CD14-positive monocyte (primary cell): ENCODE measurements around the gene DYNC2H1. TPM values are rescaled to one million over a fixed set of nuclear protein-coding genes. Genes with fewer than 3 reads are reported as not detected.

Source experiments
- DNase-seq, 3 donors: peaks; one replicate each; pipeline ENCODE4 v3.0.0-alpha.2; 2011 to 2022
- H2AFZ ChIP-seq: 2 replicates; pipeline ENCODE4 v1.6.0; 2012; ENCODE audit warnings: mild to moderate bottlenecking, low read depth, low read length, inconsistent platforms; ENCODE audit not compliant: insufficient read depth, poor library complexity, severe bottlenecking
- H3K27ac ChIP-seq, 2 donors: 1 replicate in 1 of 2; 2 replicates in 1 of 2; pipeline ENCODE4 v1.5.1; 2012 to 2013; ENCODE audit warnings: low read length in 2 of 2, control low read depth in 1 of 2, inconsistent platforms in 1 of 2, low read depth in 1 of 2, mild to moderate bottlenecking in 1 of 2
- H3K27me3 ChIP-seq, 2 donors: one replicate each; pipeline versions ENCODE4 v1.6.0 to v1.6.1; 2011 to 2013; ENCODE audit warnings: low read length in 2 of 2; ENCODE audit not compliant: control insufficient read depth in 2 of 2, insufficient read depth in 2 of 2
- H3K36me3 ChIP-seq, 2 donors: replicated peaks in 1 of 2; 1 replicate in 1 of 2; 2 replicates in 1 of 2; pipeline versions ENCODE4 v1.5.1 to v1.6.1; 2012 to 2013; ENCODE audit warnings: low read length in 2 of 2, control low read depth in 1 of 2, inconsistent platforms in 1 of 2, mild to moderate bottlenecking in 1 of 2; ENCODE audit not compliant: insufficient read depth in 2 of 2, control insufficient read depth in 1 of 2
- H3K4me1 ChIP-seq, 2 donors: 1 replicate in 1 of 2; 2 replicates in 1 of 2; pipeline versions ENCODE4 v1.5.1 to v1.6.1; 2012 to 2013; ENCODE audit warnings: low read length in 2 of 2, control low read depth in 1 of 2, inconsistent platforms in 1 of 2, mild to moderate bottlenecking in 1 of 2, moderate library complexity in 1 of 2; ENCODE audit not compliant: insufficient read depth in 2 of 2, control insufficient read depth in 1 of 2
- H3K4me2 ChIP-seq: replicated peaks from 2 replicates; pipeline ENCODE3; 2012; ENCODE audit warnings: low read length, moderate library complexity, mild to moderate bottlenecking; ENCODE audit not compliant: poor library complexity, severe bottlenecking; ENCODE audit errors: extremely low read depth
- H3K4me3 ChIP-seq, 3 experiments: fragments of 200-600 bp in 1 of 3; sonication (generic) in 1 of 3; replicated peaks in 1 of 3; 1 replicate in 2 of 3; 2 replicates in 1 of 3; pipeline ENCODE4 v1.5.1; 2011 to 2013; ENCODE audit warnings: low read length in 3 of 3, mild to moderate bottlenecking in 3 of 3, control low read depth in 2 of 3, low read depth in 2 of 3, inconsistent platforms in 1 of 3, moderate library complexity in 1 of 3
- H3K79me2 ChIP-seq: 2 replicates; pipeline ENCODE4 v1.6.0; 2012; ENCODE audit warnings: mild to moderate bottlenecking, control low read depth, inconsistent platforms, low read length, moderate library complexity; ENCODE audit not compliant: insufficient read depth
- H3K9ac ChIP-seq: 2 replicates; pipeline ENCODE4 v1.6.0; 2017; ENCODE audit warnings: low read length, mild to moderate bottlenecking; ENCODE audit not compliant: insufficient read depth, poor library complexity, severe bottlenecking
- H3K9me3 ChIP-seq, 2 donors: replicated peaks in 1 of 2; 1 replicate in 1 of 2; 2 replicates in 1 of 2; pipeline versions ENCODE4 v1.5.1 to v1.6.1; 2012 to 2013; ENCODE audit warnings: low read length in 2 of 2, control low read depth in 1 of 2; ENCODE audit not compliant: control insufficient read depth in 1 of 2, insufficient read depth in 1 of 2
- H4K20me1 ChIP-seq: 2 replicates; pipeline ENCODE4 v1.6.0; 2012; ENCODE audit warnings: mild to moderate bottlenecking, low read length, control low read depth, moderate library complexity; ENCODE audit not compliant: insufficient read depth
- H3K27ac Mint-ChIP-seq, 7 donors: one replicate each; pipeline ENCODE4 v1.8.0; 2020; ENCODE audit warnings: mild to moderate bottlenecking in 7 of 7, mixed read lengths in 7 of 7, moderate library complexity in 6 of 7, inconsistent platforms in 2 of 7
- H3K27me3 Mint-ChIP-seq, 3 donors: one replicate each; pipeline ENCODE4 v1.8.0; 2021 to 2022; ENCODE audit warnings: low read depth in 3 of 3, mild to moderate bottlenecking in 3 of 3, mixed read lengths in 3 of 3, moderate library complexity in 3 of 3, inconsistent platforms in 1 of 3
- H3K36me3 Mint-ChIP-seq, 2 donors: one replicate each; pipeline ENCODE4 v1.8.0; 2020; ENCODE audit warnings: mixed read lengths in 2 of 2, inconsistent platforms in 1 of 2, mild to moderate bottlenecking in 1 of 2
- H3K4me1 Mint-ChIP-seq: one replicate; pipeline ENCODE4 v1.8.0; 2020; ENCODE audit warnings: mild to moderate bottlenecking, mixed read lengths
- H3K4me3 Mint-ChIP-seq, 2 donors: one replicate each; pipeline ENCODE4 v1.8.0; 2020; ENCODE audit warnings: mild to moderate bottlenecking in 2 of 2, mixed read lengths in 2 of 2, moderate library complexity in 1 of 2
- H3K9me3 Mint-ChIP-seq, 7 donors: one replicate each; pipeline ENCODE4 v1.8.0; 2020 to 2022; ENCODE audit warnings: mixed read lengths in 7 of 7, mild to moderate bottlenecking in 6 of 7, moderate library complexity in 6 of 7, inconsistent platforms in 2 of 7
- CTCF ChIP-seq: fragments of 200-600 bp; IDR thresholded peaks from one replicate; pipeline ENCODE4 v1.8.0; 2022; ENCODE audit warnings: antibody characterized with exemption, mild to moderate bottlenecking
- WGBS: methylation state at CpG from one replicate; pipeline ENCODE4 v1.1.5; 2013; ENCODE audit warnings: missing lambda C conversion rate; ENCODE audit not compliant: insufficient coverage; 5-methylcytosine and 5-hydroxymethylcytosine counted together
- intact Hi-C, 2 donors: fragments of 100-400 bp; cut with micrococcal nuclease; formaldehyde crosslinking; loops; one replicate each; pipeline versions ENCODE4 v1.15.0 to v1.15.1; 2023
- polyA plus RNA-seq, 3 donors: library from polyadenylated mRNA; depleted of rRNA in 1 of 3; unstranded in 2 of 3; stranded (reverse) in 1 of 3; fragments of 300-500 nt in 2 of 3; fragments of >200 nt in 1 of 3; fragmentation: Illumina TruSeq in 2 of 3; gene quantifications; 1 replicate in 2 of 3; 2 replicates in 1 of 3; pipeline ENCODE4 v1.2.3, GENCODE V29; 2012 to 2021

DYNC2H1 gene
- polyA plus RNA-seq, 3 donors = 0.10 to 1.5 (median 0.36) TPM

DNA sequence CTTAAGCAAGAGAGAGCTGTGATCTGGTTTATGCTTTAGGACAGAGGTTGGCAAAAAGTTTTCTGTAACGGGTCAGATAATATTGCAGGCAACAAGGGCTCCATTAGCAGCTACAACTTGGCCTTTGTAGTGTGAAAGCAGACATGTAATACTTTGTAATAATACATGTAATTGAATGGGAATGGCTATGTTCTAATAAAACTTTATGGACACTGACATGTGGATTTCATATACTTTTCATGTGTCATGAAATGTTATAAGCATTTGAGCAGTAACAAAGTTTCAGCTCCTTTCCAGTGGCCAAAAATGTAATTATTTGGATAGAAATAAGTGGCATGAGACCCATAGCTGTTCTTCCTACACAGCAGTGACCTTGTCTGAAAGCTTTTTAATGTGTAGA, 3.1 kb downstream of the DYNC2H1 start:
- H3K79me2 ChIP-seq = no peaks in the 10 kb centered on the region
- H3K4me3 ChIP-seq = no peak overlapping the region
- intact Hi-C loops = no loop called here
- Mint-ChIP-seq H3K36me3 (no peaks in the 10 kb centered on the region), H3K27me3 (peaks cover 0 to 9% (median 7%) of the 10 kb centered on the region in 3 donors), H3K27ac (no peak overlapping the region), H3K9me3 (no peaks in the 10 kb centered on the region), H3K4me3 (no peak overlapping the region), H3K4me1 (peaks cover 12% of the 10 kb centered on the region)
- H4K20me1 ChIP-seq = no peaks in the 10 kb centered on the region
- H3K9me3 ChIP-seq = no peaks in the 10 kb centered on the region
- peaks cover 16 to 17% of the 10 kb centered on the region in 2 donors for H3K4me1 ChIP-seq
- TF ChIP-seq CTCF = no peak
- no peak overlapping the region for H3K9ac ChIP-seq
- DNase-seq = no peak
- no peaks in the 10 kb centered on the region for H3K27me3 ChIP-seq
- no peak overlapping the region for H2AFZ ChIP-seq
- H3K4me2 ChIP-seq = no peak overlapping the region
- no peaks in the 10 kb centered on the region for H3K36me3 ChIP-seq
- 100% methylated on average over 1 of the region's 1 CpG for WGBS
- no peak overlapping the region for H3K27ac ChIP-seq

- no peak for TF ChIP-seq CTCF
- Mint-ChIP-seq H3K27me3 (peaks cover 0 to 9% (median 5%) of the 10 kb centered on the region in 3 donors), H3K4me1 (peaks cover 4% of the 10 kb centered on the region), H3K27ac (no peak overlapping the region), H3K4me3 (no peak overlapping the region), H3K9me3 (no peaks in the 10 kb centered on the region), H3K36me3 (no peaks in the 10 kb centered on the region)
- intact Hi-C loops = no loop called here
- Histone ChIP-seq H2AFZ (no peak overlapping the region), H4K20me1 (no peaks in the 10 kb centered on the region), H3K9ac (no peak overlapping the region), H3K4me1 (peaks cover 4% of the 10 kb centered on the region in 2 donors), H3K4me3 (no peak overlapping the region), H3K27me3 (no peaks in the 10 kb centered on the region), H3K4me2 (no peak overlapping the region), H3K9me3 (no peaks in the 10 kb centered on the region), H3K79me2 (no peaks in the 10 kb centered on the region), H3K27ac (no peak overlapping the region), H3K36me3 (no peaks in the 10 kb centered on the region)
- DNase-seq = no peak
- no CpG with 5 or more reads among the region's 4 CpGs for WGBS
Measured at GRCh38 chr11:103114836-103115235, 5.6 kb downstream of the DYNC2H1 start.
